WI38 (cell line): ENCODE results near the gene SACS.

Experiments
- H3K4me3 ChIP-seq: 2 replicates; pipeline ENCODE4 v1.5.1; 2011; ENCODE audit warnings: low read depth, mild to moderate bottlenecking, control low read depth, low read length
- TF ChIP-seq, protein P1 (sequence below): IDR thresholded peaks from 2 replicates; pipeline ENCODE4 v1.5.1; 2012; ENCODE audit warnings: low read depth, mild to moderate bottlenecking, control low read depth, low read length

Gene SACS

DNA sequence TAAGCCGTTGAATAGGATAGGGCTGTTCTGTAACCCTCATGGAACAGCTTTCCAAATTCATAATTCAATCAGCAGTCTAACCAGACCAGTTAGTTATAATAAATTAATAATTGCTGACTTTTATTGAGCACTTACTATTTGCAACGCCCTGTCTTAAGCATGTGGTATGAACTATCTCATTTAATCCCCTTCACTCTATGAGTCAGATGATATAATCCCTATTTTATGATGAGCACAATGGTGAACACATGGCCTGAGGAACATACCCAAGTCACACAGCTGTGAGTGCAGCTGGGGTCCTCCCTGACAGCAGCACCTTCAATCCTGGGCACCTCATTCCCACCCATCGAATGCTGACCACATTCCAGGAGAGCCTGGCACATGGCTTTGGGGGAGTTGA, 28.0 kb upstream of the SACS start:
- H3K4me3 ChIP-seq = no peak overlapping the region
- TF ChIP-seq, protein P1, sequence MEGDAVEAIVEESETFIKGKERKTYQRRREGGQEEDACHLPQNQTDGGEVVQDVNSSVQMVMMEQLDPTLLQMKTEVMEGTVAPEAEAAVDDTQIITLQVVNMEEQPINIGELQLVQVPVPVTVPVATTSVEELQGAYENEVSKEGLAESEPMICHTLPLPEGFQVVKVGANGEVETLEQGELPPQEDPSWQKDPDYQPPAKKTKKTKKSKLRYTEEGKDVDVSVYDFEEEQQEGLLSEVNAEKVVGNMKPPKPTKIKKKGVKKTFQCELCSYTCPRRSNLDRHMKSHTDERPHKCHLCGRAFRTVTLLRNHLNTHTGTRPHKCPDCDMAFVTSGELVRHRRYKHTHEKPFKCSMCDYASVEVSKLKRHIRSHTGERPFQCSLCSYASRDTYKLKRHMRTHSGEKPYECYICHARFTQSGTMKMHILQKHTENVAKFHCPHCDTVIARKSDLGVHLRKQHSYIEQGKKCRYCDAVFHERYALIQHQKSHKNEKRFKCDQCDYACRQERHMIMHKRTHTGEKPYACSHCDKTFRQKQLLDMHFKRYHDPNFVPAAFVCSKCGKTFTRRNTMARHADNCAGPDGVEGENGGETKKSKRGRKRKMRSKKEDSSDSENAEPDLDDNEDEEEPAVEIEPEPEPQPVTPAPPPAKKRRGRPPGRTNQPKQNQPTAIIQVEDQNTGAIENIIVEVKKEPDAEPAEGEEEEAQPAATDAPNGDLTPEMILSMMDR = no peak

DNA sequence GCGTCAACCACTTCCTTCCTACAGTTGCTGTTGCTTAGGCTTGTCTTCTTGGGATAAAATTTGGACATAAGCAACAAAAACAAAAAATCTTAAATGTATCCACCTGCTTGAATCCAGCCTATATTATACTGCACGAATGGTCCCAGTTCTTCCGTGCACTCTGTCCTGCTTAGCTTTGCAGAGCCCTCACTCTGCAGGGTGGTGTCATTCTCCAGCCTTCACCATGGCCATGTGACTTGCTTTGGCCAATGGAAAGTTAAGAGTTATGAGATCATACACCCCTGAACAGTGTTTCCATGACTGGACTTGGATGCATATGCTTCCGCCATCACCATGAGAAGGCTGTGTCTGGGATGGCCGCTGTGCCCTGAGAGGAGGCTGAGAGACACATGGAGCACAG, 27.4 kb upstream of the SACS start:
- TF ChIP-seq, protein P1 = no peak
- H3K4me3 ChIP-seq = no peak overlapping the region

DNA sequence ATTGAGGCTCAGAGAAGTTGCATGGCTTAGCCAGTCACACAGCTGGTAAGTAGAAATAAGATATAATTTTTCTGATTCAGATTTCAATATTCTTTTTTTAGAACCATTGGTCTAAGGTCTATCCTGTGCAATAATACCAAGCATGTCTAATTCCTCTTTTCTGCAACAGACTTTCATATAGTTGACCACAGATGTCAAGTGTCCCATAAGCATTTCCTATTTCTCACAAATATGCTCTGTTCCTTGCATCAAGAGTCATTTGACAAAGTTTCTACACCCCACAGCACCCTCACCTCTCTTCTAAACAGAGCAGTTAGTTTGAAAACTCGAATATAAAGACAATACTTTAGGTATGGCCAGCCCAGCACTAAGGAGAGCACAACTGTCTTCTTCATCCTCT, 26.8 kb upstream of the SACS start:
- no peak overlapping the region for H3K4me3 ChIP-seq

GRCh38 chr13:23458989-23459388, 25.5 kb upstream of the SACS start:
- no peak overlapping the region for H3K4me3 ChIP-seq
- TF ChIP-seq, protein P1 = no peak

More for the DNA sequence above, 26.8 kb upstream of the SACS start:
- TF ChIP-seq, protein P1 = no peak

DNA sequence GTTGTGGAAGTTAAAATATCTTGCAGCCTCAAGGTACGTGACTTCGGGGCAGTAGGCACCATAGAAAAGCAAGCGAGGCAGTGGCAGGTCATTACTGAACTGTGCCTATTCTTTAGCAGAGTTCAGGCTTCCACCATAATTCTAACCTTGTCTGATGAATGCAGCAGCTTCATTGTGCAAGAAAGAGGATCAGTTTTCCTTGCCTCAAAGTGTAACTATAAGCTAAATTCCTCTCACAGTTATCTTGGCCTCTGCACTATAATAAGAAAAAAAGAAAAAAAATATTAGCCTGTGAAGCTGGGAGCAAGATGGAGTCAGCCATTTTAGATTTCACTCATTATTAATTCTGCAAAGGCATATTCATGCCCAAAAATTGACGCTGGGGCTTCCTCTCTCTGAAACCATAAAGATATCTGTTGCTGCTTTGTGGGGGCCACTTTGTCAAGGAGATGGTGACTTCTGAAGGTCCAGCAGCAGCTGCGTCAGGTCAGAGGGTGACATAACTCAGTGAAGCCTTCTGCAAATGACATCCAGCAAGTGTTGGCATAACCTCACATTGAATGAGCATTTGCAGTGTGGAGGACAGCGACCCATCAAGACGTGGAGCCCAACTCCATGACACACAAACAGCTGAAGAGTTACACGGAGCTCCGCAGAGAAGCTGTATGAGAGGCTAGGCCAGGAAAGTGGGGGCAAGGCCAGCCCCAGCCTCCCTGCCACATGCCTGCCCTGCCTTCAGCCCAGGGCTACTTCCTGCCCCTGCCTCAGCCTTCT, 23.1 kb upstream of the SACS start:
- TF ChIP-seq, protein P1 = no peak
- no peak overlapping the region for H3K4me3 ChIP-seq

DNA sequence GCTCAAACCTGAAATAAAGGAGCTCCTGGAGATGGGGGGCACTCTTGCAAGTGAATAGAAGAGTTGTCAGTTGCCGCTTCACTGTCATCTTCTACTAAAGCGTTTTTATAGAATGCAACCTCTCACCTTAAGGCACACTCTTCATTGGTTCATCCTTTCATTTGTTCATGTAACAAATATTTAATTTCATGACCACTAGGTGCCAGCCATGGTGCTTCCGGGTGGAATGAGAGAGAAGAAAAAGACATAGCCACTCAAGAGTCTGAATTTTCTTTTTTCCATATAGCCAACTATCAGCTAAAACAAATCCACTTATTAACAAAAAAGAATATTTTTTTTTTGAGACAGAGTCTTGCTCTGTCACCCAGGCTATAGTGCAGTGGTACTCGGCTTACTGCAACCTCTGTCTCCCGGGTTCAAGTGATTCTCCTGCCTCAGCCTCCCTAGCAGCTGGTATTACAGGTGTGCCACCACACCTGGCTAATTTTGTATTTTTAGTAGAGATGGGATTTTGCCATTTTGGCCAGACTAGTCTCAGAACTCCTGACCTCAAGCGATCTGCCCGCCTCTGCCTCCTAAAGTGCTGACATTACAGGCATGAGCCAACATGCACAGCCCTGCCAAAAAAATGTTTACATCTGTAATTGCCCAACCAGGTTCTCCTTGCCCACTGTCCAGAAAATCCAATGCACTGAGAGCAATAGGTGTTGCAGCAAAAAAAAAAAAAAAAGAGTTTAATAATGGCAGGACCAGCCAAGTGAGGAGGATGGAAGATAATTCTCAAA, 22.1 kb upstream of the SACS start:
- H3K4me3 ChIP-seq = no peak overlapping the region
- TF ChIP-seq, protein P1 = no peak

- H3K4me3 ChIP-seq = no peak overlapping the region
- TF ChIP-seq, protein P1 = no peak
These were observed 19.6 kb upstream of the SACS start for GRCh38 chr13:23453132-23453531.
